ENCODE results near the gene TMEM140.

- TF ChIP-seq TAF1 (IDR thresholded peaks at IDR 0.05; ENCODE audit: borderline replicate concordance, low read depth, low read length) = no peak
- no peak for TF ChIP-seq POLR2A (IDR thresholded peaks at IDR 0.05; ENCODE audit: low read depth, low read length)
These were observed 29.3 kb downstream of the TMEM140 start for GRCh38 chr7:135177028-135177696.
